Endothelial cell of umbilical vein (primary cell): Measurements from ENCODE around the gene LRP1B. TPM values are rescaled to one million over a fixed set of nuclear protein-coding genes. Genes with fewer than 3 reads are reported as not detected.

Experiments
- BruUV-seq: library from RNA; stranded (reverse); fragments of 400-500 nt; replicated peaks from 2 replicates; lab custom pipeline; 2021; lab: Mats Ljungman, UMichigan
- CTCF ChIA-PET: fragments of 300-600, 350-600 bp; sonication (Branson Sonifier 250); formaldehyde crosslinking; loops from one replicate; lab custom pipeline; 2021; ENCODE audit warnings: antibody characterized with exemption, inconsistent platforms; lab: Charles Lee
- POLR2A ChIA-PET: fragments of 300-600, 350-600 bp; sonication (Branson Sonifier 250); formaldehyde crosslinking; loops from one replicate; lab custom pipeline; 2021; ENCODE audit warnings: antibody characterized with exemption, inconsistent platforms; lab: Charles Lee
- DNase-seq: peaks from one replicate; pipeline ENCODE4 v3.0.0-alpha.2; 2011; ENCODE audit warnings: low read depth, low spot score
- FAIRE-seq: peaks from 2 replicates; lab custom pipeline; 2011; peaks lifted over from hg19 to GRCh38; lab: Jason Lieb, UNC
- H2AFZ ChIP-seq: 2 replicates; pipeline ENCODE4 v1.6.0; 2012; ENCODE audit warnings: low read depth, low read length, control low read depth, inconsistent platforms
- H3K27ac ChIP-seq: 2 replicates; pipeline ENCODE4 v1.5.1; 2011; ENCODE audit warnings: low read depth, mild to moderate bottlenecking, control low read depth, low read length, moderate library complexity; ENCODE audit not compliant: insufficient read depth
- H3K27me3 ChIP-seq, 2 experiments: 2 replicates each; pipeline versions ENCODE4 v1.6.0 to v1.6.1; 2011; ENCODE audit warnings: low read length in 2 of 2, mixed read lengths in 1 of 2; ENCODE audit not compliant: control insufficient read depth in 2 of 2, insufficient read depth in 2 of 2
- H3K36me3 ChIP-seq, 2 experiments: 2 replicates in 1 of 2; 3 replicates in 1 of 2; pipeline ENCODE4 v1.5.1; 2011; ENCODE audit warnings: low read length in 2 of 2, mild to moderate bottlenecking in 1 of 2, moderate library complexity in 1 of 2; ENCODE audit not compliant: control insufficient read depth in 2 of 2, insufficient read depth in 2 of 2; ENCODE audit errors: extremely low read depth in 1 of 2
- H3K4me1 ChIP-seq: 3 replicates; pipeline ENCODE4 v1.5.1; 2011; ENCODE audit warnings: mild to moderate bottlenecking, low read length; ENCODE audit not compliant: control insufficient read depth, insufficient read depth; ENCODE audit errors: extremely low read depth
- H3K4me2 ChIP-seq: 2 replicates; pipeline ENCODE4 v1.6.1; 2011; ENCODE audit warnings: low read length, control low read depth, mixed read lengths; ENCODE audit not compliant: insufficient read depth
- H3K4me3 ChIP-seq, 3 experiments: fragments of 200-600 bp in 1 of 3; sonication (generic), shearing (Covaris generic) in 1 of 3; replicated peaks in 1 of 3; 2 replicates each; pipeline ENCODE4 v1.5.1; 2011 to 2016; ENCODE audit warnings: control low read depth in 3 of 3, low read length in 3 of 3, mild to moderate bottlenecking in 2 of 3, inconsistent platforms in 1 of 3, low read depth in 1 of 3, moderate library complexity in 1 of 3; ENCODE audit not compliant: insufficient read depth in 1 of 3
- H3K79me2 ChIP-seq: 2 replicates; pipeline ENCODE4 v1.6.0; 2012; ENCODE audit warnings: low read length, inconsistent platforms; ENCODE audit not compliant: control insufficient read depth, insufficient read depth
- H3K9ac ChIP-seq: replicated peaks from 2 replicates; pipeline ENCODE3; 2011; ENCODE audit warnings: low read length, control low read depth; ENCODE audit not compliant: insufficient read depth; ENCODE audit errors: extremely low read depth
- H3K9me1 ChIP-seq: replicated peaks from 3 replicates; pipeline ENCODE4 v1.6.0; 2011; ENCODE audit warnings: mild to moderate bottlenecking, low read length; ENCODE audit not compliant: control insufficient read depth, insufficient read depth; ENCODE audit errors: extremely low read depth
- H3K9me3 ChIP-seq: replicated peaks from 2 replicates; pipeline ENCODE4 v1.5.1; 2012; ENCODE audit warnings: low read length, inconsistent platforms; ENCODE audit not compliant: control insufficient read depth, insufficient read depth
- H4K20me1 ChIP-seq: replicated peaks from 2 replicates; pipeline ENCODE3; 2011; ENCODE audit warnings: mild to moderate bottlenecking, low read length; ENCODE audit not compliant: control insufficient read depth, insufficient read depth; ENCODE audit errors: extremely low read depth
- CTCF ChIP-seq, 2 donors: IDR thresholded peaks; 1 replicate in 1 of 2; 2 replicates in 1 of 2; pipeline ENCODE4 v1.5.1; 2011; ENCODE audit warnings: low read length in 2 of 2, mild to moderate bottlenecking in 2 of 2, moderate library complexity in 2 of 2, control low read depth in 1 of 2, inconsistent platforms in 1 of 2, low read depth in 1 of 2; ENCODE audit not compliant: insufficient read depth in 1 of 2; ENCODE audit errors: extremely low read depth in 1 of 2
- EZH2 ChIP-seq: IDR thresholded peaks from 2 replicates; pipeline ENCODE4 v1.6.1; 2012; ENCODE audit warnings: borderline replicate concordance, low read depth, mild to moderate bottlenecking, moderate library complexity, low read length, inconsistent platforms; ENCODE audit not compliant: severe bottlenecking
- FOS ChIP-seq: IDR thresholded peaks from 2 replicates; pipeline ENCODE4 v1.6.1; 2011; ENCODE audit warnings: mild to moderate bottlenecking, low read length, moderate library complexity, borderline replicate concordance; ENCODE audit not compliant: insufficient read depth
- MYC ChIP-seq: IDR thresholded peaks from one replicate; pipeline ENCODE4 v1.6.1; 2011; ENCODE audit warnings: mild to moderate bottlenecking, low read depth, low read length
- POLR2A ChIP-seq: IDR thresholded peaks from 2 replicates; pipeline ENCODE4 v1.6.1; 2012; ENCODE audit warnings: low read depth, mild to moderate bottlenecking, control low read depth, low read length
- dilution Hi-C: fragments of 300-500 bp; cut with MboI; formaldehyde crosslinking; loops from one replicate; pipeline ENCODE4 v1.15.0; 2019; ENCODE audit warnings: low sequenced_read_pairs; ENCODE audit not compliant: extremely low pct_ligation_motif_present
- intact Hi-C: fragments of 100-400 bp; cut with micrococcal nuclease; formaldehyde crosslinking; loops from one replicate; pipeline ENCODE4 v1.10.0; 2022
- polyA plus RNA-seq, 4 experiments: library from polyadenylated mRNA; depleted of rRNA in 3 of 4; stranded (reverse) in 3 of 4; unstranded in 1 of 4; fragments of >200 nt; gene quantifications; 2 replicates each; pipeline versions ENCODE4 v1.2.1 to v1.2.3, GENCODE V29; 2011 to 2012; ENCODE audit warnings: missing spikeins in 1 of 4
- total RNA-seq: library from RNA; stranded (reverse); gene quantifications from 2 replicates; pipeline ENCODE4 v1.2.3, GENCODE V29; 2021

The LRP1B gene
- total and polyA plus RNA-seq, 2 donors (not counting 3 experiments of a cell fraction or from before 2014, with no cell fraction given), result 0.03 to 0.07 TPM

GRCh38 chr2:142037066-142037465 lies 93.8 kb downstream of the LRP1B start:
- no peak for FAIRE-seq
- Histone ChIP-seq H2AFZ (no peak overlapping the region), H3K27ac (no peak overlapping the region)

More at GRCh38 chr2:142037066-142037465, 93.8 kb downstream of the LRP1B start:
- Histone ChIP-seq H3K4me3 (no peak overlapping the region), H4K20me1 (no peaks in the 10 kb centered on the region), H3K27me3 (no peaks in the 10 kb centered on the region), H3K4me2 (no peak overlapping the region), H3K36me3 (no peaks in the 10 kb centered on the region), H3K79me2 (no peaks in the 10 kb centered on the region), H3K9me3 (no peaks in the 10 kb centered on the region), H3K9ac (no peak overlapping the region), H3K4me1 (no peaks in the 10 kb centered on the region), H3K9me1 (no peaks in the 10 kb centered on the region)
- DNase-seq, result no peak
- dilution Hi-C loops (no loop called here), intact Hi-C loops (no loop called here)
- ChIA-PET POLR2A (no interaction called here), CTCF (no interaction called here)
- BruUV-seq, result no TSS peak
- TF ChIP-seq CTCF (IDR thresholded peaks at IDR 0.05; ENCODE audit: extremely low read depth in 1 of 2, insufficient read depth in 1 of 2, low read depth in 1 of 2, low read length in 2 of 2) (no peak), FOS (no peak), POLR2A (no peak), EZH2 (no peak), MYC (no peak)
